ENCODE results near the gene S100A4. TPM values are rescaled to one million over a fixed set of nuclear protein-coding genes. Genes with fewer than 3 reads are reported as not detected.

Gene S100A4
- total RNA-seq, 1 experiment from 2014 or later = 384 TPM

- intact Hi-C loops (cut with micrococcal nuclease) = loop anchor here (1.0 to 5.0 kb wide), 3 partner anchors 30 to 143 kb away; no protein-coding TSS in a partner anchor
- Histone ChIP-seq H3K9ac (ENCODE audit: low read length) (no peak overlapping the region), H3K9me2 (ENCODE audit: insufficient read depth) (no peaks in the 10 kb centered on the region), H3K4me2 (ENCODE audit: low read length) (no peak overlapping the region), H3K4me1 (ENCODE audit: control insufficient read depth in 1 of 2, insufficient read depth in 2 of 2, low read length in 2 of 2) (peaks cover 3 to 16% of the 10 kb centered on the region in 2 experiments; a peak in 3 of 4 replicates), H2AFZ (ENCODE audit: low read depth, low read length, poor library complexity, severe bottlenecking) (no peak overlapping the region), H3K9me3 (ENCODE audit: control insufficient read depth in 1 of 2, insufficient read depth in 1 of 2, low read depth in 1 of 2, low read length in 2 of 2) (no peaks in the 10 kb centered on the region), H3K4me3 (replicated peaks in 1 of 2; ENCODE audit: low read depth in 1 of 2, low read length in 2 of 2) (no peak overlapping the region), H3K27ac (ENCODE audit: low read depth, low read length) (no peak overlapping the region), H4K20me1 (ENCODE audit: insufficient read depth) (no peaks in the 10 kb centered on the region), H3K36me3 (ENCODE audit: control insufficient read depth in 1 of 2, insufficient read depth in 2 of 2, low read length in 2 of 2) (no peaks in the 10 kb centered on the region), H3K79me2 (ENCODE audit: insufficient read depth, low read length) (no peaks in the 10 kb centered on the region), H3K27me3 (ENCODE audit: insufficient read depth, low read length) (0 out of 2 replicates have a peak, but pooled peaks cover 3% of the 10 kb centered on the region)
- DNase-seq (ENCODE audit: low read depth, low spot score) (no peak), ATAC-seq (no peak)
- TF ChIP-seq ELF1 (IDR thresholded peaks at IDR 0.05; ENCODE audit: borderline replicate concordance, low read depth) (no peak), POLR2AphosphoS5 (IDR thresholded peaks at IDR 0.05; ENCODE audit: low read depth, low read length) (no peak), EGR1 (IDR thresholded peaks at IDR 0.05; ENCODE audit: low read depth) (no peak), RAD21 (IDR thresholded peaks at IDR 0.05; ENCODE audit: low read depth) (no peak), ZFX (IDR thresholded peaks at IDR 0.05) (no peak)
- RAD21 ChIA-PET (ENCODE audit: low non-redundant PET in 1 of 2, low total read pairs in 2 of 2, uncharacterized antibody in 2 of 2, unreplicated experiment in 2 of 2) = interaction anchor here (0.6 to 2.3 kb wide), 3 partner anchors 140 to 142 kb away, joined by 3 to 21 read pairs (median 7); no protein-coding TSS in a partner anchor
- no TSS peak for BruUV-seq (replicated peaks)
- CTCF ChIA-PET = interaction anchor here (0.6 to 6.1 kb wide), 13 partner anchors 11 to 214 kb away, joined by 3 to 133 read pairs (median 4); partner anchors contain the start of genes PGLYRP3, PGLYRP4 and S100A9
- POLR2A ChIA-PET = no interaction called here
Measured at GRCh38 chr1:153495536-153495935, 50.1 kb downstream of the S100A4 start.

GRCh38 chr1:153494976-153495535, 50.5 kb downstream of the S100A4 start:
- DNase-seq (ENCODE audit: low read depth, low spot score) = peak; percentile 56
- ChIA-PET RAD21 (ENCODE audit: low non-redundant PET in 1 of 2, low total read pairs in 2 of 2, uncharacterized antibody in 2 of 2, unreplicated experiment in 2 of 2) (interaction anchor here (0.6 to 2.3 kb wide), 3 partner anchors 140 to 141 kb away, joined by 3 to 21 read pairs (median 7); no protein-coding TSS in a partner anchor), CTCF (interaction anchor here (0.6 to 6.1 kb wide), 18 partner anchors 11 to 214 kb away, joined by 3 to 133 read pairs (median 4); partner anchors contain the start of genes PGLYRP3, PGLYRP4 and S100A9), POLR2A (no interaction called here)
- no peaks in the 10 kb centered on the region for H3K79me2 ChIP-seq (ENCODE audit: insufficient read depth, low read length)
- peak; percentile 82 for ATAC-seq
- H3K4me2 ChIP-seq (ENCODE audit: low read length) = no peak overlapping the region
- H2AFZ ChIP-seq (ENCODE audit: low read depth, low read length, poor library complexity, severe bottlenecking) = no peak overlapping the region
- no TSS peak for BruUV-seq (replicated peaks)
- H3K9me3 ChIP-seq (ENCODE audit: control insufficient read depth in 1 of 2, insufficient read depth in 1 of 2, low read depth in 1 of 2, low read length in 2 of 2) = no peaks in the 10 kb centered on the region
- TF ChIP-seq SRF (IDR thresholded peaks at IDR 0.05; ENCODE audit: low read depth) = no peak
- TF ChIP-seq CTCF (IDR thresholded peaks at IDR 0.05 in 2 of 3, conservative IDR thresholded peaks at IDR 0.05 in 1 of 3; ENCODE audit: borderline replicate concordance in 1 of 3, insufficient read depth in 1 of 3, low read depth in 2 of 3, low read length in 2 of 3) = peak; percentile 82 to 97 (median 92)
- no peak for TF ChIP-seq TCF7L2 (IDR thresholded peaks at IDR 0.05; ENCODE audit: borderline replicate concordance, extremely low read depth, insufficient read depth, insufficient read length)
- no peak for TF ChIP-seq ELF1 (IDR thresholded peaks at IDR 0.05; ENCODE audit: borderline replicate concordance, low read depth)
- peak; percentile 95 for TF ChIP-seq RAD21 (IDR thresholded peaks at IDR 0.05; ENCODE audit: low read depth)
- H3K27me3 ChIP-seq (ENCODE audit: insufficient read depth, low read length) = 0 out of 2 replicates have a peak, but pooled peaks cover 3% of the 10 kb centered on the region
- no peaks in the 10 kb centered on the region for H3K9me2 ChIP-seq (ENCODE audit: insufficient read depth)
- intact Hi-C loops (cut with micrococcal nuclease) = loop anchor here (1.0 to 5.0 kb wide), 3 partner anchors 30 to 143 kb away; no protein-coding TSS in a partner anchor
- H3K36me3 ChIP-seq (ENCODE audit: control insufficient read depth in 1 of 2, insufficient read depth in 2 of 2, low read length in 2 of 2) = no peaks in the 10 kb centered on the region
- H3K4me3 ChIP-seq (replicated peaks in 1 of 2; ENCODE audit: low read depth in 1 of 2, low read length in 2 of 2) = no peak overlapping the region
- H4K20me1 ChIP-seq (ENCODE audit: insufficient read depth) = no peaks in the 10 kb centered on the region
- no peak overlapping the region for H3K9ac ChIP-seq (ENCODE audit: low read length)
- H3K27ac ChIP-seq (ENCODE audit: low read depth, low read length) = no peak overlapping the region
- peaks cover 3 to 20% of the 10 kb centered on the region in 2 experiments; a peak in 3 of 4 replicates for H3K4me1 ChIP-seq (ENCODE audit: control insufficient read depth in 1 of 2, insufficient read depth in 2 of 2, low read length in 2 of 2)
